Mucosa of descending colon (tissue), 3 donors: ENCODE measurements around the gene RHBDD1. TPM values are rescaled to one million over a fixed set of nuclear protein-coding genes. Genes with fewer than 3 reads are reported as not detected.
A peak's percentile ranks its signal among the peaks of the same experiment; 100 is the strongest.

Experiments
- ATAC-seq: fragments of 200-7000 bp; cut with Tn5 transposase; one replicate; pipeline ENCODE4 v1.9.1; 2020; ENCODE audit warnings: mild to moderate bottlenecking, moderate library complexity
- DNase-seq, 3 donors: peaks; one replicate each; pipeline ENCODE4 v3.0.0-alpha.2; 2020
- H3K36me3 ChIP-seq: fragments of 200-600 bp; one replicate; pipeline ENCODE4 v1.8.0; 2021; ENCODE audit warnings: low read depth, mild to moderate bottlenecking
- H3K4me1 ChIP-seq: fragments of 200-600 bp; one replicate; pipeline ENCODE4 v1.8.0; 2021; ENCODE audit warnings: low read depth, mild to moderate bottlenecking
- H3K4me3 ChIP-seq: fragments of 200-600 bp; one replicate; pipeline ENCODE4 v1.8.0; 2021; ENCODE audit warnings: mild to moderate bottlenecking
- H3K9me3 ChIP-seq: fragments of 200-600 bp; one replicate; pipeline ENCODE4 v1.8.0; 2021; ENCODE audit warnings: mild to moderate bottlenecking
- intact Hi-C, 2 donors: fragments of 100-400 bp; cut with DNase I in 1 of 2; cut with micrococcal nuclease in 1 of 2; formaldehyde crosslinking; loops; one replicate each; pipeline versions ENCODE4 v1.11.0 to v1.11.1; 2022; cut with DNase I, micrococcal nuclease
- total RNA-seq, 3 donors: library from RNA; stranded (reverse); fragmentation: NEBNext Ultra II Directional in 2 of 3; extraction: Animal tissue kit (Norgen Biotek cat#: 25700) in 2 of 3; gene quantifications; one replicate each; pipeline versions ENCODE4 v1.2.1 to v1.2.4, GENCODE V29; 2021 to 2023
- TF ChIP-seq, protein P1 (sequence below): fragments of 200-600 bp; IDR thresholded peaks from one replicate; pipeline ENCODE4 v1.8.0; 2022; ENCODE audit warnings: antibody characterized with exemption, mild to moderate bottlenecking
- donor health status: DM: no; HTN: no; CAD: no; lungs with moderate emphysema.
- donor health status: DM: no; HTN: no; CAD: no.
- donor health status: DM: no; HTN: yes; CAD: no.

Gene RHBDD1
- total RNA-seq, 3 donors from 2014 or later = 28.7 to 41.6 (median 30.5) TPM

DNA sequence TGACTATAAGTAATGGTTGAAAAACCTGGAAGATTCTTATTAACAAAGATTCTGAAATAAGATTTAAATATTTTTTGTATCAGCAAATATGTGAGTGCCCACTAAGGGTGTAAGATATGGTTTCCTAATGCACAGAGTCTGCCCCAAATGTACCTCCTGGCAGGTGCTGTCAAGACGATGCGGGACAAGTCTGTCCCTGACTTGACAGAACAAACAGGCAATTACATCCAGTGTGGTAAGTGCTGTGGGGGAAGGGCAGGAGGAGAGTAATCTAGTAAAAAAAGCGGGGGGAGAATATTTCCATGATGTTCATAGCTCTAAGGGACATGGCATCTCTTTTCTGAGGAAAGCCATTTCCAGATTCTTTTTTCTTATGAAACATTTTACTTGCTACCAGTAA is 200.7 kb downstream of the RHBDD1 start:
- intact Hi-C loops = loop anchor here in 1 of 2 donors (10.0 kb wide), 1 partner anchor 68 kb away; no protein-coding TSS in a partner anchor
- no peak overlapping the region for H3K4me3 ChIP-seq

DNA sequence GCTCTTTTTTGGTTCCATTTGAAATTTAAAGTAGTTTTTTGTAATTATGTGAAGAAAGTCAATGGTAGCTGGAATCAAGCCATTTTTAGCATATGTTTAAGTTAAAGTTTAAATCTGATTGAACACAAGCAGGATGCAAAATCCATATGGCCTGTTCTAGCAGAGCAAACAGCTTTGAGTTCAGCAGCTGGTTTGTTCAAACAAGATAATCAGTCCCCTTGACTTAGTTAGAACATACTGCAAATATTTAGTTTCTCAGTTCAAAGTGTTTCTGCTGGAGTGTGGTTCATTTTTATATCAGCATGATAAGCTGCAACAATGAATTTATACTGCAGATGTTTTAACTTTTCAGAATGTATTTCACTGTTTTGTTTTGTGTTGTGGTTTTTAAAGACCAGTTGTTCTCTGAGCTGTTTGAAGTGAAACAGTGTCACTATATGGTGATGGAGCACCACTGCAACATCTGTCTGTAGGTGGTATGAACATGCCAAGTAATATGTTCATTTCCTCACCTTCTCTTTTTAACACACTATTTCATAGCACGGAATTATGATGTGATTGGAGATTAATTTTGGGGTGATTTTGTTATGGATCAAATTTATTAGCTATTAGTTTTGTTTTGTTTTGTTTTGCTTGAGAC is 202.8 kb downstream of the RHBDD1 start:
- intact Hi-C loops = loop anchor here in 1 of 2 donors (10.0 kb wide), 1 partner anchor 66 kb away; no protein-coding TSS in a partner anchor
- peak; percentile 85 for ATAC-seq
- TF ChIP-seq, protein P1, sequence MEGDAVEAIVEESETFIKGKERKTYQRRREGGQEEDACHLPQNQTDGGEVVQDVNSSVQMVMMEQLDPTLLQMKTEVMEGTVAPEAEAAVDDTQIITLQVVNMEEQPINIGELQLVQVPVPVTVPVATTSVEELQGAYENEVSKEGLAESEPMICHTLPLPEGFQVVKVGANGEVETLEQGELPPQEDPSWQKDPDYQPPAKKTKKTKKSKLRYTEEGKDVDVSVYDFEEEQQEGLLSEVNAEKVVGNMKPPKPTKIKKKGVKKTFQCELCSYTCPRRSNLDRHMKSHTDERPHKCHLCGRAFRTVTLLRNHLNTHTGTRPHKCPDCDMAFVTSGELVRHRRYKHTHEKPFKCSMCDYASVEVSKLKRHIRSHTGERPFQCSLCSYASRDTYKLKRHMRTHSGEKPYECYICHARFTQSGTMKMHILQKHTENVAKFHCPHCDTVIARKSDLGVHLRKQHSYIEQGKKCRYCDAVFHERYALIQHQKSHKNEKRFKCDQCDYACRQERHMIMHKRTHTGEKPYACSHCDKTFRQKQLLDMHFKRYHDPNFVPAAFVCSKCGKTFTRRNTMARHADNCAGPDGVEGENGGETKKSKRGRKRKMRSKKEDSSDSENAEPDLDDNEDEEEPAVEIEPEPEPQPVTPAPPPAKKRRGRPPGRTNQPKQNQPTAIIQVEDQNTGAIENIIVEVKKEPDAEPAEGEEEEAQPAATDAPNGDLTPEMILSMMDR = no peak
- DNase-seq = no peak
- Histone ChIP-seq H3K9me3 (no peaks in the 10 kb centered on the region), H3K4me3 (no peak overlapping the region), H3K36me3 (no peaks in the 10 kb centered on the region), H3K4me1 (no peaks in the 10 kb centered on the region)

More for the DNA sequence above, 200.7 kb downstream of the RHBDD1 start:
- no peaks in the 10 kb centered on the region for H3K9me3 ChIP-seq
- DNase-seq = peak in 1 of 3 donors; percentile 6
- TF ChIP-seq, protein P1 = no peak
- H3K4me1 ChIP-seq = no peaks in the 10 kb centered on the region
- no peak for ATAC-seq
- no peaks in the 10 kb centered on the region for H3K36me3 ChIP-seq

GRCh38 chr2:227043981-227044380 is 208.1 kb downstream of the RHBDD1 start:
- H3K4me3 ChIP-seq = no peak overlapping the region
- DNase-seq (no peak), ATAC-seq (no peak)
- H3K36me3 ChIP-seq = no peaks in the 10 kb centered on the region
- H3K4me1 ChIP-seq = no peaks in the 10 kb centered on the region
- TF ChIP-seq, protein P1 = no peak
- no peaks in the 10 kb centered on the region for H3K9me3 ChIP-seq
- intact Hi-C loops = no loop called here

Other genes starting within 250 kb of the RHBDD1 start
- gene IRS1, start 36.2 kb upstream of the RHBDD1 start, total RNA-seq = 10 to 100 TPM in 2 of 3 donors, 1 to 10 TPM in 1; 8.1 to 29.0 (median 13.5) TPM